GM12878 (cell line): ENCODE measurements around the gene RIC1. TPM values are rescaled to one million over a fixed set of nuclear protein-coding genes. Genes with fewer than 3 reads are reported as not detected.

Experiments used
- ATAC-seq: fragments of 200-7000 bp; cut with Tn5 transposase; 3 replicates; pipeline ENCODE4 v1.9.1; 2020; ENCODE audit warnings: mild to moderate bottlenecking, moderate library complexity
- Bru-seq: library from RNA; stranded (reverse); fragments of 400-500 nt; gene quantifications from one replicate; lab custom pipeline; 2021; lab: Mats Ljungman, UMichigan
- BruChase-seq, 2 experiments: library from RNA; stranded (reverse); fragments of 400-500 nt; gene quantifications; one replicate each; lab custom pipeline; 2021; lab: Mats Ljungman, UMichigan
- BruUV-seq: library from RNA; stranded (reverse); fragments of 400-500 nt; replicated peaks from 2 replicates; lab custom pipeline; 2021; lab: Mats Ljungman, UMichigan
- CTCF ChIA-PET: fragments of 300-600 bp; sonication (Branson Sonifier 250); formaldehyde crosslinking; extraction: SDS; loops from one replicate; lab custom pipeline; 2021; ENCODE audit warnings: inconsistent platforms; lab: Yijun Ruan, JAX
- POLR2A ChIA-PET: fragments of 350-600 bp; formaldehyde crosslinking; extraction: SDS; loops from one replicate; lab custom pipeline; 2021; ENCODE audit warnings: inconsistent platforms; lab: Charles Lee
- RAD21 ChIA-PET: fragments of 300-600 bp; sonication (Branson Sonifier 250); formaldehyde crosslinking; loops from one replicate; lab custom pipeline; 2023; ENCODE audit warnings: antibody characterized with exemption; ENCODE audit not compliant: unreplicated experiment; lab: Charles Lee
- SMC1A ChIA-PET: fragments of 300-600 bp; sonication (Branson Sonifier 250); formaldehyde crosslinking; loops from one replicate; lab custom pipeline; 2023; ENCODE audit not compliant: unreplicated experiment, uncharacterized antibody; lab: Charles Lee
- DNase-seq: peaks from one replicate; pipeline ENCODE4 v3.0.0-alpha.2; 2011; ENCODE audit warnings: low read depth, low spot score
- FAIRE-seq: peaks from 3 replicates; lab custom pipeline; 2011; peaks lifted over from hg19 to GRCh38; lab: Jason Lieb, UNC
- H2AFZ ChIP-seq: 2 replicates; pipeline ENCODE4 v1.6.0; 2011; ENCODE audit warnings: low read depth, low read length, control low read depth; ENCODE audit not compliant: control insufficient read depth
- H3K27ac ChIP-seq: 2 replicates; pipeline ENCODE4 v1.5.1; 2011; ENCODE audit warnings: control low read depth; ENCODE audit not compliant: control insufficient read depth, insufficient read depth
- H3K27me3 ChIP-seq, 2 experiments: replicated peaks in 1 of 2; 2 replicates each; pipeline versions ENCODE4 v1.6.0 to v1.6.1; 2011; ENCODE audit warnings: low read length in 1 of 2; ENCODE audit not compliant: control insufficient read depth in 2 of 2, insufficient read depth in 2 of 2
- H3K36me3 ChIP-seq, 2 experiments: 2 replicates each; pipeline ENCODE4 v1.5.1; 2011; ENCODE audit warnings: low read length in 1 of 2; ENCODE audit not compliant: control insufficient read depth in 2 of 2, insufficient read depth in 2 of 2
- H3K4me1 ChIP-seq: 2 replicates; pipeline ENCODE4 v1.6.1; 2011; ENCODE audit warnings: mild to moderate bottlenecking, low read length, moderate library complexity, mixed read lengths; ENCODE audit not compliant: control insufficient read depth, insufficient read depth
- H3K4me2 ChIP-seq: 2 replicates; pipeline ENCODE4 v1.6.0; 2011; ENCODE audit warnings: control low read depth; ENCODE audit not compliant: control insufficient read depth, insufficient read depth
- H3K4me3 ChIP-seq: fragments of 200-600 bp; sonication (generic); 2 replicates; pipeline ENCODE4 v1.5.1; 2016
- H3K79me2 ChIP-seq: 2 replicates; pipeline ENCODE4 v1.6.0; 2011; ENCODE audit warnings: low read length; ENCODE audit not compliant: control insufficient read depth, insufficient read depth
- H3K9ac ChIP-seq: 2 replicates; pipeline ENCODE4 v1.8.0; 2011; ENCODE audit warnings: low read length, control low read depth, mixed read lengths; ENCODE audit not compliant: control insufficient read depth, insufficient read depth
- H3K9me3 ChIP-seq: replicated peaks from 3 replicates; pipeline ENCODE4 v1.5.1; 2011; ENCODE audit warnings: mild to moderate bottlenecking, low read length; ENCODE audit not compliant: control insufficient read depth, insufficient read depth
- H4K20me1 ChIP-seq: 2 replicates; pipeline ENCODE4 v1.6.0; 2011; ENCODE audit not compliant: control insufficient read depth, insufficient read depth
- CREB1 ChIP-seq: IDR thresholded peaks from 2 replicates; pipeline ENCODE4 v1.6.1; 2012; ENCODE audit warnings: low read depth, mild to moderate bottlenecking, inconsistent platforms
- ESRRA ChIP-seq: IDR thresholded peaks from 2 replicates; pipeline ENCODE4 v1.6.1; 2012; ENCODE audit warnings: mild to moderate bottlenecking, low read length, improper control_type of control experiment
- IKZF1 ChIP-seq: fragments of 450-650 bp; conservative IDR thresholded peaks from 2 replicates; pipeline ENCODE4 v1.6.1; 2017; ENCODE audit warnings: antibody characterized with exemption, mild to moderate bottlenecking
- MEF2B ChIP-seq: fragments of 450-650 bp; IDR thresholded peaks from 2 replicates; pipeline ENCODE4 v1.6.1; 2018; ENCODE audit warnings: mild to moderate bottlenecking, moderate library complexity; ENCODE audit not compliant: partially characterized antibody, poor library complexity, severe bottlenecking
- NR2C2 ChIP-seq: IDR thresholded peaks from 2 replicates; pipeline ENCODE4 v1.6.1; 2011; ENCODE audit warnings: borderline replicate concordance, low read depth; ENCODE audit not compliant: control insufficient read depth, insufficient read length
- RELA ChIP-seq: fragments of 450-650 bp; IDR thresholded peaks from 2 replicates; pipeline ENCODE4 v1.8.0; 2014; ENCODE audit warnings: borderline replicate concordance; ENCODE audit not compliant: partially characterized antibody
- RFX5 ChIP-seq: IDR thresholded peaks from 2 replicates; pipeline ENCODE4 v1.6.1; 2011; ENCODE audit warnings: low read depth, low read length, improper control_type of control experiment
- SREBF2 ChIP-seq: IDR thresholded peaks from 2 replicates; pipeline ENCODE4 v1.6.1; 2012; ENCODE audit warnings: mild to moderate bottlenecking, low read length
- ZNF217 ChIP-seq: fragments of 450-650 bp; IDR thresholded peaks from 2 replicates; pipeline ENCODE4 v1.6.1; 2017; ENCODE audit warnings: antibody characterized with exemption, mild to moderate bottlenecking
- WGBS: methylation state at CpG from one replicate; pipeline ENCODE4 v1.1.6; 2016; ENCODE audit warnings: low lambda C conversion rate; ENCODE audit not compliant: insufficient replicate concordance, insufficient coverage; ENCODE audit errors: missing lambda C conversion rate; 5-methylcytosine and 5-hydroxymethylcytosine counted together
- in situ Hi-C: fragments of 300-500 bp; cut with MboI; formaldehyde crosslinking; loops from 9 replicates; pipeline ENCODE4 v1.14.3; 2018; ENCODE audit warnings: mixed read lengths
- intact Hi-C: fragments of 100-400 bp; cut with micrococcal nuclease; formaldehyde crosslinking; loops from one replicate; pipeline ENCODE4 v1.14.2; 2022; ENCODE audit not compliant: unreplicated experiment
- long read RNA-seq, 2 experiments: library from polyadenylated mRNA; unstranded; transcript quantifications; one replicate each; pipeline ENCODE4 v2.0.0, GENCODE V29; 2019 to 2020
- polyA minus RNA-seq, 3 experiments: library from RNA; depleted of rRNA, polyadenylated mRNA; stranded (reverse); fragments of >200 nt; gene quantifications; 2 replicates each; pipeline ENCODE4 v1.2.3, GENCODE V29; 2011
- polyA plus RNA-seq, 11 experiments: library from polyadenylated mRNA; depleted of rRNA in 4 of 11; unstranded in 6 of 11; stranded (reverse) in 5 of 11; fragments of >200 nt; fragmentation: Nextera tagmentation in 4 of 11; fragmentation: Illumina TruSeq in 1 of 11; extraction: Ambion mirVana in 4 of 11; extraction: Trizol in 1 of 11; gene quantifications; 1 replicate in 1 of 11; 2 replicates in 10 of 11; pipeline versions ENCODE4 v1.2.1 to v1.2.3, GENCODE V29; 2011 to 2016; ENCODE audit warnings: inconsistent platforms in 2 of 11, missing spikeins in 2 of 11, low read depth in 1 of 11
- total RNA-seq, 4 experiments: library from RNA; depleted of rRNA in 3 of 4; stranded (reverse); fragments of >200 nt in 3 of 4; fragmentation: Illumina TruSeq in 1 of 4; extraction: Trizol in 1 of 4; gene quantifications; 2 replicates each; pipeline versions ENCODE4 v1.2.1 to v1.2.3, GENCODE V29; 2013 to 2021
- TF ChIP-seq, protein P1 (sequence below): IDR thresholded peaks from 2 replicates; pipeline ENCODE4 v1.6.1; 2012; ENCODE audit warnings: mild to moderate bottlenecking, low read depth, low read length
- TF ChIP-seq, protein P2 (sequence below): fragments of 450-650 bp; IDR thresholded peaks from 2 replicates; pipeline ENCODE4 v1.6.1; 2018; ENCODE audit warnings: borderline replicate concordance, mild to moderate bottlenecking; ENCODE audit not compliant: partially characterized antibody

RIC1 gene
- 271 and 292 TPM in 2 replicates for total RNA-seq (2013; cell fraction: nucleolus; rRNA removed)
- total RNA-seq (2014; rRNA removed) (42.9 and 45.1 TPM in 2 replicates), total RNA-seq (2014; rRNA removed; fragmentation: Illumina TruSeq; extraction: Trizol) (38.0 and 43.0 TPM in 2 replicates), total RNA-seq (2021) (32.3 and 33.8 TPM in 2 replicates), polyA plus RNA-seq (2011; rRNA removed) (59.8 and 70.1 TPM in 2 replicates), polyA plus RNA-seq (2014; fragmentation: Illumina TruSeq; extraction: Trizol) (34.6 and 36.9 TPM in 2 replicates), polyA plus RNA-seq (2014; fragmentation: Nextera tagmentation; extraction: Ambion mirVana) (1 to 10 TPM; 6.2 to 7.1 TPM), polyA plus RNA-seq (2014; rRNA removed) (28.0 and 32.8 TPM in 2 replicates), polyA plus RNA-seq (2016; fragmentation: Nextera tagmentation; extraction: Ambion mirVana) (10 to 100 TPM; 17.8 to 18.9 TPM), polyA minus RNA-seq (2011; rRNA and poly(A)+ RNA removed) (158 and 166 TPM in 2 replicates), Bru-seq, nascent RNA (percentile 97 among the genes with signal in this experiment), BruChase-seq, experiment 1, labeled RNA remaining after a 6-hour chase (percentile 92 among the genes with signal in this experiment), BruChase-seq, experiment 2, labeled RNA remaining after a 2-hour chase (percentile 96 among the genes with signal in this experiment)
- 14.7 TPM for polyA plus RNA-seq (2011; ENCODE audit: low read depth)
- polyA plus RNA-seq (2011; cell fraction: cytosol; rRNA removed) = 41.9 and 45.6 TPM in 2 replicates
- 113 and 151 TPM in 2 replicates for polyA plus RNA-seq (2011; cell fraction: nucleus; rRNA removed)
- polyA plus RNA-seq (2012) = 17.9 and 22.3 TPM in 2 replicates
- polyA minus RNA-seq (2011; cell fraction: cytosol; rRNA and poly(A)+ RNA removed) = 30.1 and 36.8 TPM in 2 replicates
- 156 and 211 TPM in 2 replicates for polyA minus RNA-seq (2011; cell fraction: nucleus; rRNA and poly(A)+ RNA removed)
- long read RNA-seq, experiment 1, partial matches to known transcripts = 1 of 4 reads
- long read RNA-seq, experiment 1, other reads (novel, unspliced or antisense) = 3 of 4 reads
- long read RNA-seq, experiment 2, full-length matches to known transcripts = 1 of 36 reads
- long read RNA-seq, experiment 2, partial matches to known transcripts = 3 of 36 reads
- long read RNA-seq, experiment 2, other reads (novel, unspliced or antisense) = 32 of 36 reads

GRCh38 chr9:5628530-5629311 lies at the start of gene RIC1:
Gene RIC1 (plus strand): TSS chr9:5629107. CDS start chr9:5629310, 203 bp downstream.
- in situ Hi-C loops = no loop called here
- intact Hi-C loops = loop anchor here (5.0 kb wide), 1 partner anchor 204 kb away; the partner anchor contains the start of gene ERMP1
- H3K27me3 ChIP-seq = no peaks in the 10 kb centered on the region
- peaks cover 33% of the 10 kb centered on the region for H3K4me1 ChIP-seq
- under 1% methylated on average over 38 of the region's 84 CpGs for WGBS
- FAIRE-seq (no peak), ATAC-seq (peak; percentile 69), DNase-seq (peak; percentile 67)
- ChIA-PET POLR2A (interaction anchor here (0.5 to 3.0 kb wide), 27 partner anchors 9 to 889 kb away, joined by 3 to 19 read pairs (median 4); partner anchors contain the start of gene CD274), RAD21 (interaction anchor here (0.6 to 4.2 kb wide), 34 partner anchors 9 to 836 kb away, joined by 3 to 52 read pairs (median 4); partner anchors contain the start of genes CD274, ERMP1, PDCD1LG2 and PLGRKT), SMC1A (interaction anchor here (0.6 to 3.4 kb wide), 20 partner anchors 10 to 201 kb away, joined by 3 to 26 read pairs (median 6); partner anchors contain the start of genes CD274 and PDCD1LG2), CTCF (interaction anchor here (0.8 to 2.1 kb wide), 10 partner anchors 20 to 190 kb away, joined by 3 to 12 read pairs (median 3); no protein-coding TSS in a partner anchor)
- H3K79me2 ChIP-seq = peaks cover 86% of the 10 kb centered on the region
- peak within 1 kb of the TSS; percentile 94 for H3K9ac ChIP-seq
- peak within 1 kb of the TSS; percentile 41; the same call in 1 of the 2 replicates for H3K4me2 ChIP-seq
- H4K20me1 ChIP-seq = no peaks in the 10 kb centered on the region
- BruUV-seq = no TSS peak
- no peaks in the 10 kb centered on the region for H3K36me3 ChIP-seq
- peaks cover 2% of the 10 kb centered on the region; the same call in 2 of the 3 replicates for H3K9me3 ChIP-seq
- H2AFZ ChIP-seq = peak within 1 kb of the TSS; percentile 74
- peak within 1 kb of the TSS; percentile 98 for H3K4me3 ChIP-seq
- H3K27ac ChIP-seq = peak within 1 kb of the TSS; percentile 78
- TF ChIP-seq NR2C2 (no peak), SREBF2 (no peak), ESRRA (no peak), IKZF1 (peak; percentile 75; the same call in 1 of the 2 replicates), CREB1 (peak; percentile 58; the same call in 1 of the 2 replicates), ZNF217 (peak; percentile 73; the same call in 1 of the 2 replicates), RELA (peak; percentile 72), MEF2B (peak; percentile 51), RFX5 (no peak)
- TF ChIP-seq, protein P1, sequence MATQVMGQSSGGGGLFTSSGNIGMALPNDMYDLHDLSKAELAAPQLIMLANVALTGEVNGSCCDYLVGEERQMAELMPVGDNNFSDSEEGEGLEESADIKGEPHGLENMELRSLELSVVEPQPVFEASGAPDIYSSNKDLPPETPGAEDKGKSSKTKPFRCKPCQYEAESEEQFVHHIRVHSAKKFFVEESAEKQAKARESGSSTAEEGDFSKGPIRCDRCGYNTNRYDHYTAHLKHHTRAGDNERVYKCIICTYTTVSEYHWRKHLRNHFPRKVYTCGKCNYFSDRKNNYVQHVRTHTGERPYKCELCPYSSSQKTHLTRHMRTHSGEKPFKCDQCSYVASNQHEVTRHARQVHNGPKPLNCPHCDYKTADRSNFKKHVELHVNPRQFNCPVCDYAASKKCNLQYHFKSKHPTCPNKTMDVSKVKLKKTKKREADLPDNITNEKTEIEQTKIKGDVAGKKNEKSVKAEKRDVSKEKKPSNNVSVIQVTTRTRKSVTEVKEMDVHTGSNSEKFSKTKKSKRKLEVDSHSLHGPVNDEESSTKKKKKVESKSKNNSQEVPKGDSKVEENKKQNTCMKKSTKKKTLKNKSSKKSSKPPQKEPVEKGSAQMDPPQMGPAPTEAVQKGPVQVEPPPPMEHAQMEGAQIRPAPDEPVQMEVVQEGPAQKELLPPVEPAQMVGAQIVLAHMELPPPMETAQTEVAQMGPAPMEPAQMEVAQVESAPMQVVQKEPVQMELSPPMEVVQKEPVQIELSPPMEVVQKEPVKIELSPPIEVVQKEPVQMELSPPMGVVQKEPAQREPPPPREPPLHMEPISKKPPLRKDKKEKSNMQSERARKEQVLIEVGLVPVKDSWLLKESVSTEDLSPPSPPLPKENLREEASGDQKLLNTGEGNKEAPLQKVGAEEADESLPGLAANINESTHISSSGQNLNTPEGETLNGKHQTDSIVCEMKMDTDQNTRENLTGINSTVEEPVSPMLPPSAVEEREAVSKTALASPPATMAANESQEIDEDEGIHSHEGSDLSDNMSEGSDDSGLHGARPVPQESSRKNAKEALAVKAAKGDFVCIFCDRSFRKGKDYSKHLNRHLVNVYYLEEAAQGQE = no peak
- TF ChIP-seq, protein P2, sequence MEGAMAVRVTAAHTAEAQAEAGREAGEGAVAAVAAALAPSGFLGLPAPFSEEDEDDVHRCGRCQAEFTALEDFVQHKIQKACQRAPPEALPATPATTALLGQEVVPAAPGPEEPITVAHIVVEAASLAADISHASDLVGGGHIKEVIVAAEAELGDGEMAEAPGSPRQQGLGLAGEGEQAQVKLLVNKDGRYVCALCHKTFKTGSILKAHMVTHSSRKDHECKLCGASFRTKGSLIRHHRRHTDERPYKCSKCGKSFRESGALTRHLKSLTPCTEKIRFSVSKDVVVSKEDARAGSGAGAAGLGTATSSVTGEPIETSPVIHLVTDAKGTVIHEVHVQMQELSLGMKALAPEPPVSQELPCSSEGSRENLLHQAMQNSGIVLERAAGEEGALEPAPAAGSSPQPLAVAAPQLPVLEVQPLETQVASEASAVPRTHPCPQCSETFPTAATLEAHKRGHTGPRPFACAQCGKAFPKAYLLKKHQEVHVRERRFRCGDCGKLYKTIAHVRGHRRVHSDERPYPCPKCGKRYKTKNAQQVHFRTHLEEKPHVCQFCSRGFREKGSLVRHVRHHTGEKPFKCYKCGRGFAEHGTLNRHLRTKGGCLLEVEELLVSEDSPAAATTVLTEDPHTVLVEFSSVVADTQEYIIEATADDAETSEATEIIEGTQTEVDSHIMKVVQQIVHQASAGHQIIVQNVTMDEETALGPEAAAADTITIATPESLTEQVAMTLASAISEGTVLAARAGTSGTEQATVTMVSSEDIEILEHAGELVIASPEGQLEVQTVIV = no peak
